IMR-90 (cell line): ENCODE data around the gene NFASC. TPM values are rescaled to one million over a fixed set of nuclear protein-coding genes. Genes with fewer than 3 reads are reported as not detected.

ENCODE experiments used
- ATAC-seq: fragments of 200-7000 bp; cut with Tn5 transposase; 2 replicates; pipeline ENCODE4 v1.9.1; 2020; ENCODE audit warnings: low read depth, mild to moderate bottlenecking, moderate library complexity
- BruUV-seq: library from RNA; stranded (reverse); fragments of 400-500 nt; replicated peaks from 2 replicates; lab custom pipeline; 2021; lab: Mats Ljungman, UMichigan
- CTCF ChIA-PET: fragments of 300-600 bp; formaldehyde crosslinking; extraction: SDS; loops from one replicate; lab custom pipeline; 2021; ENCODE audit warnings: antibody characterized with exemption; lab: Yijun Ruan, JAX
- POLR2A ChIA-PET: fragments of 300-600 bp; sonication (Branson Sonifier 250); formaldehyde crosslinking; loops from one replicate; lab custom pipeline; 2022; ENCODE audit warnings: antibody characterized with exemption; ENCODE audit not compliant: unreplicated experiment; lab: Charles Lee
- DNase-seq: peaks from one replicate; pipeline ENCODE4 v3.0.0; 2013
- H2AFZ ChIP-seq: replicated peaks from 2 replicates; pipeline ENCODE3; 2013; ENCODE audit warnings: low read length, mild to moderate bottlenecking; ENCODE audit not compliant: poor library complexity
- H2AK5ac ChIP-seq: 2 replicates; pipeline ENCODE4 v1.6.1; 2013; ENCODE audit warnings: low read depth, low read length, inconsistent platforms
- H2AK9ac ChIP-seq: replicated peaks from 2 replicates; pipeline ENCODE3; 2013; ENCODE audit warnings: mild to moderate bottlenecking, low read depth, low read length, moderate library complexity; ENCODE audit not compliant: poor library complexity
- H2BK120ac ChIP-seq: 2 replicates; pipeline ENCODE4 v1.6.1; 2013; ENCODE audit warnings: low read depth, low read length, inconsistent platforms
- H2BK15ac ChIP-seq: 3 replicates; pipeline ENCODE4 v1.6.1; 2013; ENCODE audit warnings: low read depth, low read length, inconsistent platforms
- H2BK20ac ChIP-seq: 2 replicates; pipeline ENCODE4 v1.6.1; 2013; ENCODE audit warnings: low read depth, mild to moderate bottlenecking, inconsistent platforms, low read length, moderate library complexity
- H2BK5ac ChIP-seq: 2 replicates; pipeline ENCODE4 v1.6.1; 2013; ENCODE audit warnings: mild to moderate bottlenecking, low read depth, low read length, inconsistent platforms; ENCODE audit not compliant: poor library complexity, severe bottlenecking
- H3K14ac ChIP-seq: replicated peaks from 2 replicates; pipeline ENCODE4 v1.6.1; 2013; ENCODE audit warnings: low read depth, low read length, inconsistent platforms
- H3K18ac ChIP-seq: 2 replicates; pipeline ENCODE4 v1.6.1; 2013; ENCODE audit warnings: low read depth, low read length, control low read depth
- H3K23ac ChIP-seq: 2 replicates; pipeline ENCODE4 v1.6.1; 2013; ENCODE audit warnings: low read depth, low read length, inconsistent platforms
- H3K27ac ChIP-seq: 2 replicates; pipeline ENCODE4 v1.5.1; 2013; ENCODE audit warnings: mild to moderate bottlenecking, control low read depth, low read length; ENCODE audit not compliant: insufficient read depth
- H3K27me3 ChIP-seq: 2 replicates; pipeline ENCODE4 v1.6.1; 2013; ENCODE audit warnings: low read length; ENCODE audit not compliant: control insufficient read depth, insufficient read depth
- H3K36me3 ChIP-seq: 2 replicates; pipeline ENCODE4 v1.6.1; 2013; ENCODE audit warnings: low read length, mixed read lengths; ENCODE audit not compliant: control insufficient read depth, insufficient read depth
- H3K4ac ChIP-seq: 2 replicates; pipeline ENCODE4 v1.6.1; 2013; ENCODE audit warnings: low read depth, low read length, inconsistent platforms
- H3K4me1 ChIP-seq: 2 replicates; pipeline ENCODE4 v1.6.1; 2013; ENCODE audit warnings: low read length, mixed read lengths; ENCODE audit not compliant: control insufficient read depth, insufficient read depth
- H3K4me2 ChIP-seq: 2 replicates; pipeline ENCODE4 v1.6.1; 2013; ENCODE audit warnings: low read depth, mild to moderate bottlenecking, control low read depth, low read length, moderate library complexity
- H3K4me3 ChIP-seq: 2 replicates; pipeline ENCODE4 v1.5.1; 2013; ENCODE audit warnings: low read depth, mild to moderate bottlenecking, control low read depth, low read length, moderate library complexity; ENCODE audit not compliant: insufficient read depth
- H3K56ac ChIP-seq: 2 replicates; pipeline ENCODE4 v1.6.1; 2013; ENCODE audit warnings: low read length, inconsistent platforms; ENCODE audit not compliant: insufficient read depth; ENCODE audit errors: extremely low read depth
- H3K79me1 ChIP-seq, 2 experiments: 2 replicates each; pipeline ENCODE4 v1.6.1; 2013; ENCODE audit warnings: low read length in 2 of 2, inconsistent platforms in 1 of 2, low read depth in 1 of 2
- H3K9ac ChIP-seq: 2 replicates; pipeline ENCODE4 v1.6.1; 2013; ENCODE audit warnings: low read depth, low read length, control low read depth
- H3K9me1 ChIP-seq: 2 replicates; pipeline ENCODE4 v1.6.1; 2013; ENCODE audit warnings: low read length, inconsistent platforms; ENCODE audit not compliant: insufficient read depth
- H3K9me3 ChIP-seq: 2 replicates; pipeline ENCODE4 v1.6.1; 2013; ENCODE audit warnings: low read length; ENCODE audit not compliant: control insufficient read depth, insufficient read depth
- H4K20me1 ChIP-seq: 2 replicates; pipeline ENCODE4 v1.6.1; 2013; ENCODE audit warnings: low read length, inconsistent platforms; ENCODE audit not compliant: insufficient read depth
- H4K5ac ChIP-seq: 2 replicates; pipeline ENCODE4 v1.6.1; 2013; ENCODE audit warnings: mild to moderate bottlenecking, low read depth, low read length, control low read depth
- H4K8ac ChIP-seq, 2 experiments: 2 replicates each; pipeline ENCODE4 v1.6.1; 2013; ENCODE audit warnings: low read depth in 2 of 2, low read length in 2 of 2, control low read depth in 1 of 2, inconsistent platforms in 1 of 2
- H4K91ac ChIP-seq: 2 replicates; pipeline ENCODE4 v1.6.1; 2013; ENCODE audit warnings: low read depth, low read length, inconsistent platforms; ENCODE audit not compliant: insufficient read depth
- BHLHE40 ChIP-seq: fragments of 150-350 bp; IDR thresholded peaks from 2 replicates; pipeline ENCODE4 v1.6.1; 2016; ENCODE audit warnings: mild to moderate bottlenecking, low read depth, low read length
- FOS ChIP-seq: fragments of 150-350 bp; IDR thresholded peaks from 2 replicates; pipeline ENCODE4 v1.6.1; 2016; ENCODE audit warnings: low read depth, low read length
- MAZ ChIP-seq: IDR thresholded peaks from 2 replicates; pipeline ENCODE4 v1.6.1; 2012; ENCODE audit warnings: low read depth, mild to moderate bottlenecking, low read length, improper control_type of control experiment, moderate library complexity, borderline replicate concordance
- MXI1 ChIP-seq: IDR thresholded peaks from 2 replicates; pipeline ENCODE4 v1.6.1; 2012; ENCODE audit warnings: low read depth, mild to moderate bottlenecking, low read length, moderate library complexity, borderline replicate concordance
- RAD21 ChIP-seq: IDR thresholded peaks from 2 replicates; pipeline ENCODE4 v1.6.1; 2012; ENCODE audit warnings: low read length, improper control_type of control experiment
- RCOR1 ChIP-seq: IDR thresholded peaks from 2 replicates; pipeline ENCODE4 v1.6.1; 2012; ENCODE audit warnings: mild to moderate bottlenecking, low read length, improper control_type of control experiment; ENCODE audit not compliant: insufficient replicate concordance
- RFX5 ChIP-seq: IDR thresholded peaks from 2 replicates; pipeline ENCODE4 v1.8.0; 2012; ENCODE audit warnings: low read depth, mild to moderate bottlenecking, low read length, moderate library complexity
- SMC3 ChIP-seq: fragments of 150-350 bp; IDR thresholded peaks from 2 replicates; pipeline ENCODE4 v1.6.1; 2016; ENCODE audit warnings: low read depth, mild to moderate bottlenecking, antibody characterized with exemption, low read length, moderate library complexity
- WGBS, 2 experiments: methylation state at CpG; one replicate each; pipeline versions ENCODE4 v1.1.5 to v1.1.7; 2013; ENCODE audit warnings: missing lambda C conversion rate in 2 of 2; ENCODE audit not compliant: insufficient read length in 1 of 2; ENCODE audit errors: extremely low coverage in 2 of 2; 5-methylcytosine and 5-hydroxymethylcytosine counted together
- dilution Hi-C: fragments of 300-500 bp; cut with HindIII; formaldehyde crosslinking; loops from one replicate; pipeline ENCODE4 v1.14.3; 2018; ENCODE audit warnings: low sequenced_read_pairs; ENCODE audit not compliant: unreplicated experiment
- in situ Hi-C: fragments of 300-500 bp; cut with MboI; formaldehyde crosslinking; loops from 3 replicates; pipeline ENCODE4 v1.14.3; 2019; ENCODE audit warnings: low sequenced_read_pairs, inconsistent platforms, mixed read lengths
- intact Hi-C: fragments of 100-400 bp; cut with micrococcal nuclease; formaldehyde crosslinking; loops from 2 replicates; pipeline ENCODE4 v1.10.0; 2022
- polyA plus RNA-seq, 3 experiments: library from polyadenylated mRNA; depleted of rRNA; stranded (reverse); fragments of >200 nt; gene quantifications; 2 replicates each; pipeline ENCODE4 v1.2.3, GENCODE V29; 2012; ENCODE audit warnings: low replicate concordance in 1 of 3
- total RNA-seq: library from RNA; depleted of rRNA; stranded (reverse); fragments of >200 nt; gene quantifications from 2 replicates; pipeline ENCODE4 v1.2.3, GENCODE V29; 2012
- TF ChIP-seq, protein P1 (sequence below): fragments of 150-350 bp; IDR thresholded peaks from 2 replicates; pipeline ENCODE4 v1.6.1; 2016; ENCODE audit warnings: low read depth, mild to moderate bottlenecking, low read length, moderate library complexity, borderline replicate concordance

The NFASC gene
- total and polyA plus RNA-seq, 2 of the 4 experiments (the other 2 are of a cell fraction) = 0.18 to 0.79 TPM

DNA sequence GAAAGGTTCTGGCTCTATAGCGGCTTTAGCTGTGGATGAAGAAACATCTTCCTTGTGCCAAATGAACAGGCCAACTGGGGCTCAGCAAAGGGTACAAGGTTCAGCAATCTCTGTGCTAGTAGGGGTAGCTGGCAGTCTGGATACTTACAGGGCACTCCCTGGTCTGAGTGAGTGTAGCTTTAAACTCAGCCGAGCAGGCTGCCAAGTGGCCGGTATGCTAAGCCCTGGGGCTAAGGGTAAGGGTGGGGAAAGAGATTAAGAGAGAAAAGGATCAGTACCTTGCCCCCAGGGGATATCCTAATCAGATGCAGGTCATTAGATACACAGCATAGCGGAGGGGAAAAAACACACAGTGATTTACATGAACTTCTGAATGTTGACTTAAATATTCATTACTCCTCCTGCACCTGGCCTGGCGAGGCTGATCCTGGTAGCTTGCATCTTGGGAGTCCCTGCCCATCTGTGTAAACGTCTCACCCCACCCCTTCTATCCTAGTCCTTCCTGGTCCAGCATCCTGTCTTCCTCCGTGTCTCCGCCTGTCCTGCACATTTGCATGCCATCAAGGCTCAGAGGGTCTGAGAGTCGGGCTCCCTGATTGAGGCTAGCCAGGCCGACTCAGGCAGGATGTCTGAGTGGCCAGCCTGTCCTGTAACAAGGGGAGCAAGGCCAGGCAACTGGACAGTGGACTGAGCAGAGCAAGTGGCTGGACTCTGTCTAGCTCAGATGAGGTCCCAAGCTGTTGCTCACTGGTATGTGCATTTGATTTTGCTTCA is 132.9 kb downstream of the NFASC start (continued):
- TF ChIP-seq RCOR1 = no peak

DNA sequence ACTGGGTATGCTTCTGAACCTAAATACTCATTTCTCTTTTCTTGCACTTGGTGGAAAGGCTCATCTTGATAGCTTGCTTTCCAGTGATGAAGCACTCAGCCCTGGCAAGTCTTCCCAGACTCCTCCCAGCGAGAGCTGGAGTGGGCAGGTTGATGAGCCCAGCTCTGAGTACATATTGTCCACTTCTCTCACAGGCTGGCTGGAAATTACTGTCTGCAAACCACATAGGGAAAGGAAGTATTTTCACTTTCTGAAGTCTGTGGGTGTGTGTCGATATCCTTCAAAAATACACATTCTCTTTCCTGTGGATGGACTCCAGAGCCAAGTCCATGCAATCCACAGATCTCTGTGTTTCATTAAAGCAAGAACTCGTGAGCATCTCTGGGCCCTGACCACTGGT is 133.7 kb downstream of the NFASC start:
- CTCF ChIA-PET = no interaction called here
- no peak for ATAC-seq

More for the DNA sequence above, 133.7 kb downstream of the NFASC start:
- Histone ChIP-seq H3K56ac (no peak overlapping the region), H3K4me3 (no peak overlapping the region), H2AFZ (no peak overlapping the region), H3K4me2 (no peak overlapping the region), H3K4me1 (no peaks in the 10 kb centered on the region), H3K9me3 (no peaks in the 10 kb centered on the region), H2BK15ac (no peak overlapping the region), H3K23ac (no peak overlapping the region), H2BK20ac (no peak overlapping the region), H3K18ac (no peak overlapping the region), H2AK5ac (no peak overlapping the region), H4K8ac (no peak overlapping the region), H3K27ac (no peak overlapping the region), H2BK5ac (no peak overlapping the region), H3K4ac (no peak overlapping the region), H3K9ac (no peak overlapping the region), H2BK120ac (no peak overlapping the region), H3K36me3 (no peaks in the 10 kb centered on the region), H3K14ac (no peak overlapping the region), H2AK9ac (no peak overlapping the region), H3K27me3 (peaks cover 54% of the 10 kb centered on the region), H3K79me1 (no peaks in the 10 kb centered on the region), H4K20me1 (no peaks in the 10 kb centered on the region), H4K91ac (no peak overlapping the region), H4K5ac (no peak overlapping the region), H3K9me1 (no peaks in the 10 kb centered on the region)
- intact Hi-C loops (no loop called here), in situ Hi-C loops (no loop called here), dilution Hi-C loops (no loop called here)
- WGBS, 2 experiments = 17% methylated on average over 1 of the region's 3 CpGs; no CpG with 5 or more reads in 1 of the 2 experiments
- TF ChIP-seq SMC3 (no peak), MXI1 (no peak), FOS (no peak), RAD21 (no peak), MAZ (no peak), RFX5 (no peak), BHLHE40 (no peak)
- TF ChIP-seq, protein P1, sequence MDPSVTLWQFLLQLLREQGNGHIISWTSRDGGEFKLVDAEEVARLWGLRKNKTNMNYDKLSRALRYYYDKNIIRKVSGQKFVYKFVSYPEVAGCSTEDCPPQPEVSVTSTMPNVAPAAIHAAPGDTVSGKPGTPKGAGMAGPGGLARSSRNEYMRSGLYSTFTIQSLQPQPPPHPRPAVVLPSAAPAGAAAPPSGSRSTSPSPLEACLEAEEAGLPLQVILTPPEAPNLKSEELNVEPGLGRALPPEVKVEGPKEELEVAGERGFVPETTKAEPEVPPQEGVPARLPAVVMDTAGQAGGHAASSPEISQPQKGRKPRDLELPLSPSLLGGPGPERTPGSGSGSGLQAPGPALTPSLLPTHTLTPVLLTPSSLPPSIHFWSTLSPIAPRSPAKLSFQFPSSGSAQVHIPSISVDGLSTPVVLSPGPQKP = no peak
- no peak for DNase-seq
- no TSS peak for BruUV-seq
- POLR2A ChIA-PET = no interaction called here
